Skeletal muscle satellite cell (primary cell): ENCODE data around the gene RBM45. TPM values are rescaled to one million over a fixed set of nuclear protein-coding genes. Genes with fewer than 3 reads are reported as not detected.

ENCODE experiments used
- H3K27me3 ChIP-seq: 2 replicates; pipeline ENCODE4 v1.7.0; 2013; ENCODE audit warnings: low read length; ENCODE audit not compliant: control insufficient read depth, insufficient read depth
- H3K36me3 ChIP-seq: 2 replicates; pipeline ENCODE4 v1.7.0; 2013; ENCODE audit warnings: mild to moderate bottlenecking, control low read depth, low read length; ENCODE audit not compliant: insufficient read depth
- H3K4me1 ChIP-seq: 2 replicates; pipeline ENCODE4 v1.7.0; 2013; ENCODE audit warnings: low read length; ENCODE audit not compliant: control insufficient read depth, insufficient read depth
- H3K4me2 ChIP-seq: 2 replicates; pipeline ENCODE4 v1.7.0; 2013; ENCODE audit warnings: mild to moderate bottlenecking, low read length
- H3K4me3 ChIP-seq: 2 replicates; pipeline ENCODE4 v1.7.0; 2013; ENCODE audit warnings: low read length
- H3K9ac ChIP-seq: 2 replicates; pipeline ENCODE4 v1.7.0; 2013; ENCODE audit warnings: mild to moderate bottlenecking, low read depth, low read length, moderate library complexity
- H3K9me3 ChIP-seq: replicated peaks from 2 replicates; pipeline ENCODE4 v1.7.0; 2013; ENCODE audit warnings: mild to moderate bottlenecking, control low read depth, low read length
- small RNA-seq: library from RNA; depleted of rRNA; stranded (forward); fragments of <200 nt; gene quantifications from one replicate; pipeline ENCODE3, GENCODE V24; 2012

Gene RBM45

DNA sequence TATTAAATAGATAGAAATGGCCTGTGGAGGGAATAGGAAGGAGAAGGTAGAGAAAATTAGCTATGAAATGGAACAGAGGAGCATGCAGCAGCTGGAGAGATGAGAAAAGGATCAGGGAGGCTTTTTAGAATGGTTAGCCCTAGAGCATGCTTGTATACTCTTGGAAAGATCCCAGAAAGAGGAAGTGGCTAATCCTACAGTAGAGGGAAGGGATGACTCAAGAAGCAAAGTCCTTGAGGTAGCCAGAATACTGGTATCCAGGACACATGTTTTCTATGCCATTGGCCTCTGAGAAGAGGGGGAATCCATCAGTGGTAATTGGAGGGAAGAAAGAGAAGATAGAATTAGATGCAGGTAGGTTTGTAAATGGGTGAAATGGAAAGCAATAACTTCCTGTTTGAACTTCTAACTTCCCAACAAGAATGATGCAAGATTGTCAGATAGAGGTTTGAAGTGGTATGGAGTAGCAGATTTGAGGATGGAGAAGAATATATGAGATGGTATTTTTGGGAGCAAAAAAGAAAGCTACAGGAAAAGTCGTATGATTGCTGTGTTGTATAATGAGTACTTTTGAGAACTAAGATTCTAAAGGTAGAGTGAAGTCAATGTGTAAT is 64.9 kb downstream of the RBM45 start:
- H3K36me3 ChIP-seq = no peaks in the 10 kb centered on the region
- no peaks in the 10 kb centered on the region for H3K27me3 ChIP-seq
- H3K9me3 ChIP-seq = no peaks in the 10 kb centered on the region
- no peak overlapping the region for H3K4me3 ChIP-seq
- no peak overlapping the region for H3K4me2 ChIP-seq
- no peak overlapping the region for H3K9ac ChIP-seq
- peaks cover 10% of the 10 kb centered on the region for H3K4me1 ChIP-seq

Small RNA genes lying within 50 kb of the gene (small RNA-seq; reads per million reads assigned to genes)
- gene AC011998.1 (not detected), gene RNU5E-9P (not detected)
